ENCODE data around the gene PPA1.

DNA sequence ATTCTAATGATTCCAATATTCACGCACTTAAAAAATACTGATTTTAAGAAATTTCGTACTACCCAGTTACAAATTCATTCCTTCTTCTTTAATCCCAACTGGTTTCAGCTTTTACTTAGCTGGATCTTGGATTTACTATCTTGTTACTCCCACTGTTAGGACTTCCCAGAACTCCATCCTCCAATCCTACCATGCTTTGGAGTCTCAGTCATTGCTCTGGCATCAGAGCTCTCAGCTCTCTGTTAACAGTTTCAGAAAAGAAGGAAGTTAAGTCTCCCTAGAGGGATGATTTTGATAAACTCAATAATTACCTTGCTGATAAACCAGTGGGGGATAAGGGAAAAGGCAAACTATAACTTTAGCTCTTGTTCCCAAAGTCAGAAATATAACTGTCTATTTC lies 9.5 kb downstream of the PPA1 start:
- TF ChIP-seq, protein P1, sequence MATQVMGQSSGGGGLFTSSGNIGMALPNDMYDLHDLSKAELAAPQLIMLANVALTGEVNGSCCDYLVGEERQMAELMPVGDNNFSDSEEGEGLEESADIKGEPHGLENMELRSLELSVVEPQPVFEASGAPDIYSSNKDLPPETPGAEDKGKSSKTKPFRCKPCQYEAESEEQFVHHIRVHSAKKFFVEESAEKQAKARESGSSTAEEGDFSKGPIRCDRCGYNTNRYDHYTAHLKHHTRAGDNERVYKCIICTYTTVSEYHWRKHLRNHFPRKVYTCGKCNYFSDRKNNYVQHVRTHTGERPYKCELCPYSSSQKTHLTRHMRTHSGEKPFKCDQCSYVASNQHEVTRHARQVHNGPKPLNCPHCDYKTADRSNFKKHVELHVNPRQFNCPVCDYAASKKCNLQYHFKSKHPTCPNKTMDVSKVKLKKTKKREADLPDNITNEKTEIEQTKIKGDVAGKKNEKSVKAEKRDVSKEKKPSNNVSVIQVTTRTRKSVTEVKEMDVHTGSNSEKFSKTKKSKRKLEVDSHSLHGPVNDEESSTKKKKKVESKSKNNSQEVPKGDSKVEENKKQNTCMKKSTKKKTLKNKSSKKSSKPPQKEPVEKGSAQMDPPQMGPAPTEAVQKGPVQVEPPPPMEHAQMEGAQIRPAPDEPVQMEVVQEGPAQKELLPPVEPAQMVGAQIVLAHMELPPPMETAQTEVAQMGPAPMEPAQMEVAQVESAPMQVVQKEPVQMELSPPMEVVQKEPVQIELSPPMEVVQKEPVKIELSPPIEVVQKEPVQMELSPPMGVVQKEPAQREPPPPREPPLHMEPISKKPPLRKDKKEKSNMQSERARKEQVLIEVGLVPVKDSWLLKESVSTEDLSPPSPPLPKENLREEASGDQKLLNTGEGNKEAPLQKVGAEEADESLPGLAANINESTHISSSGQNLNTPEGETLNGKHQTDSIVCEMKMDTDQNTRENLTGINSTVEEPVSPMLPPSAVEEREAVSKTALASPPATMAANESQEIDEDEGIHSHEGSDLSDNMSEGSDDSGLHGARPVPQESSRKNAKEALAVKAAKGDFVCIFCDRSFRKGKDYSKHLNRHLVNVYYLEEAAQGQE (IDR thresholded peaks at IDR 0.05; ENCODE audit: borderline replicate concordance) = no peak
- TF ChIP-seq, protein P2, sequence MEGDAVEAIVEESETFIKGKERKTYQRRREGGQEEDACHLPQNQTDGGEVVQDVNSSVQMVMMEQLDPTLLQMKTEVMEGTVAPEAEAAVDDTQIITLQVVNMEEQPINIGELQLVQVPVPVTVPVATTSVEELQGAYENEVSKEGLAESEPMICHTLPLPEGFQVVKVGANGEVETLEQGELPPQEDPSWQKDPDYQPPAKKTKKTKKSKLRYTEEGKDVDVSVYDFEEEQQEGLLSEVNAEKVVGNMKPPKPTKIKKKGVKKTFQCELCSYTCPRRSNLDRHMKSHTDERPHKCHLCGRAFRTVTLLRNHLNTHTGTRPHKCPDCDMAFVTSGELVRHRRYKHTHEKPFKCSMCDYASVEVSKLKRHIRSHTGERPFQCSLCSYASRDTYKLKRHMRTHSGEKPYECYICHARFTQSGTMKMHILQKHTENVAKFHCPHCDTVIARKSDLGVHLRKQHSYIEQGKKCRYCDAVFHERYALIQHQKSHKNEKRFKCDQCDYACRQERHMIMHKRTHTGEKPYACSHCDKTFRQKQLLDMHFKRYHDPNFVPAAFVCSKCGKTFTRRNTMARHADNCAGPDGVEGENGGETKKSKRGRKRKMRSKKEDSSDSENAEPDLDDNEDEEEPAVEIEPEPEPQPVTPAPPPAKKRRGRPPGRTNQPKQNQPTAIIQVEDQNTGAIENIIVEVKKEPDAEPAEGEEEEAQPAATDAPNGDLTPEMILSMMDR (IDR thresholded peaks at IDR 0.05; ENCODE audit: poor library complexity, severe bottlenecking) = no peak
- TF ChIP-seq EP300 (conservative IDR thresholded peaks at IDR 0.05; ENCODE audit: poor library complexity, severe bottlenecking) (no peak), TAF1 (IDR thresholded peaks at IDR 0.05; ENCODE audit: low read depth) (no peak), EZH2 (IDR thresholded peaks at IDR 0.05; ENCODE audit: borderline replicate concordance, insufficient read depth, low read length, poor library complexity, severe bottlenecking) (no peak), RAD21 (conservative IDR thresholded peaks at IDR 0.05) (no peak), POLR2AphosphoS5 (IDR thresholded peaks at IDR 0.05) (no peak), SMC3 (conservative IDR thresholded peaks at IDR 0.05; ENCODE audit: poor library complexity) (no peak)

All from neural cell (in vitro differentiated cells).